GM12878 (cell line): ENCODE results near the gene FITM1. TPM values are rescaled to one million over a fixed set of nuclear protein-coding genes. Genes with fewer than 3 reads are reported as not detected.

ENCODE experiments used
- ATAC-seq: fragments of 200-7000 bp; cut with Tn5 transposase; 3 replicates; pipeline ENCODE4 v1.9.1; 2020; ENCODE audit warnings: mild to moderate bottlenecking, moderate library complexity
- BruUV-seq: library from RNA; stranded (reverse); fragments of 400-500 nt; replicated peaks from 2 replicates; lab custom pipeline; 2021; lab: Mats Ljungman, UMichigan
- CTCF ChIA-PET: fragments of 300-600 bp; sonication (Branson Sonifier 250); formaldehyde crosslinking; extraction: SDS; loops from one replicate; lab custom pipeline; 2021; ENCODE audit warnings: inconsistent platforms; lab: Yijun Ruan, JAX
- POLR2A ChIA-PET: fragments of 350-600 bp; formaldehyde crosslinking; extraction: SDS; loops from one replicate; lab custom pipeline; 2021; ENCODE audit warnings: inconsistent platforms; lab: Charles Lee
- RAD21 ChIA-PET: fragments of 300-600 bp; sonication (Branson Sonifier 250); formaldehyde crosslinking; loops from one replicate; lab custom pipeline; 2023; ENCODE audit warnings: antibody characterized with exemption; ENCODE audit not compliant: unreplicated experiment; lab: Charles Lee
- SMC1A ChIA-PET: fragments of 300-600 bp; sonication (Branson Sonifier 250); formaldehyde crosslinking; loops from one replicate; lab custom pipeline; 2023; ENCODE audit not compliant: unreplicated experiment, uncharacterized antibody; lab: Charles Lee
- DNase-seq: peaks from one replicate; pipeline ENCODE4 v3.0.0-alpha.2; 2011; ENCODE audit warnings: low read depth, low spot score
- FAIRE-seq: peaks from 3 replicates; lab custom pipeline; 2011; peaks lifted over from hg19 to GRCh38; lab: Jason Lieb, UNC
- H2AFZ ChIP-seq: 2 replicates; pipeline ENCODE4 v1.6.0; 2011; ENCODE audit warnings: low read depth, low read length, control low read depth; ENCODE audit not compliant: control insufficient read depth
- H3K27ac ChIP-seq: 2 replicates; pipeline ENCODE4 v1.5.1; 2011; ENCODE audit warnings: control low read depth; ENCODE audit not compliant: control insufficient read depth, insufficient read depth
- H3K27me3 ChIP-seq, 2 experiments: replicated peaks in 1 of 2; 2 replicates each; pipeline versions ENCODE4 v1.6.0 to v1.6.1; 2011; ENCODE audit warnings: low read length in 1 of 2; ENCODE audit not compliant: control insufficient read depth in 2 of 2, insufficient read depth in 2 of 2
- H3K36me3 ChIP-seq, 2 experiments: 2 replicates each; pipeline ENCODE4 v1.5.1; 2011; ENCODE audit warnings: low read length in 1 of 2; ENCODE audit not compliant: control insufficient read depth in 2 of 2, insufficient read depth in 2 of 2
- H3K4me1 ChIP-seq: 2 replicates; pipeline ENCODE4 v1.6.1; 2011; ENCODE audit warnings: mild to moderate bottlenecking, low read length, moderate library complexity, mixed read lengths; ENCODE audit not compliant: control insufficient read depth, insufficient read depth
- H3K4me2 ChIP-seq: 2 replicates; pipeline ENCODE4 v1.6.0; 2011; ENCODE audit warnings: control low read depth; ENCODE audit not compliant: control insufficient read depth, insufficient read depth
- H3K4me3 ChIP-seq: fragments of 200-600 bp; sonication (generic); 2 replicates; pipeline ENCODE4 v1.5.1; 2016
- H3K79me2 ChIP-seq: 2 replicates; pipeline ENCODE4 v1.6.0; 2011; ENCODE audit warnings: low read length; ENCODE audit not compliant: control insufficient read depth, insufficient read depth
- H3K9ac ChIP-seq: 2 replicates; pipeline ENCODE4 v1.8.0; 2011; ENCODE audit warnings: low read length, control low read depth, mixed read lengths; ENCODE audit not compliant: control insufficient read depth, insufficient read depth
- H3K9me3 ChIP-seq: replicated peaks from 3 replicates; pipeline ENCODE4 v1.5.1; 2011; ENCODE audit warnings: mild to moderate bottlenecking, low read length; ENCODE audit not compliant: control insufficient read depth, insufficient read depth
- H4K20me1 ChIP-seq: 2 replicates; pipeline ENCODE4 v1.6.0; 2011; ENCODE audit not compliant: control insufficient read depth, insufficient read depth
- FOXM1 ChIP-seq: IDR thresholded peaks from 2 replicates; pipeline ENCODE4 v1.6.1; 2012; ENCODE audit warnings: low read depth, mild to moderate bottlenecking, inconsistent platforms, low read length, moderate library complexity
- MTA2 ChIP-seq: fragments of 450-650 bp; IDR thresholded peaks from 2 replicates; pipeline ENCODE4 v1.6.1; 2016; ENCODE audit warnings: low read depth, mild to moderate bottlenecking, moderate library complexity
- MYC ChIP-seq: IDR thresholded peaks from 2 replicates; pipeline ENCODE4 v1.6.1; 2011; ENCODE audit warnings: mild to moderate bottlenecking, low read length, moderate library complexity, inconsistent platforms; ENCODE audit not compliant: insufficient read depth, insufficient replicate concordance, insufficient read length, severe bottlenecking
- NFXL1 ChIP-seq: fragments of 450-650 bp; IDR thresholded peaks from 2 replicates; pipeline ENCODE4 v1.6.1; 2017; ENCODE audit warnings: antibody characterized with exemption, mild to moderate bottlenecking, borderline replicate concordance
- NKRF ChIP-seq: fragments of 450-650 bp; conservative IDR thresholded peaks from 2 replicates; pipeline ENCODE4 v1.6.1; 2017; ENCODE audit warnings: mild to moderate bottlenecking, moderate library complexity
- PAX5 ChIP-seq: IDR thresholded peaks from 2 replicates; pipeline ENCODE4 v1.6.1; 2011; ENCODE audit warnings: low read depth, low read length, borderline replicate concordance
- POLR2A ChIP-seq: IDR thresholded peaks from 2 replicates; pipeline ENCODE4 v1.6.1; 2011; ENCODE audit warnings: low read depth, mild to moderate bottlenecking, low read length
- WGBS: methylation state at CpG from one replicate; pipeline ENCODE4 v1.1.6; 2016; ENCODE audit warnings: low lambda C conversion rate; ENCODE audit not compliant: insufficient replicate concordance, insufficient coverage; ENCODE audit errors: missing lambda C conversion rate; 5-methylcytosine and 5-hydroxymethylcytosine counted together
- in situ Hi-C: fragments of 300-500 bp; cut with MboI; formaldehyde crosslinking; loops from 9 replicates; pipeline ENCODE4 v1.14.3; 2018; ENCODE audit warnings: mixed read lengths
- intact Hi-C: fragments of 100-400 bp; cut with micrococcal nuclease; formaldehyde crosslinking; loops from one replicate; pipeline ENCODE4 v1.14.2; 2022; ENCODE audit not compliant: unreplicated experiment
- polyA plus RNA-seq, 11 experiments: library from polyadenylated mRNA; depleted of rRNA in 4 of 11; unstranded in 6 of 11; stranded (reverse) in 5 of 11; fragments of >200 nt; fragmentation: Nextera tagmentation in 4 of 11; fragmentation: Illumina TruSeq in 1 of 11; extraction: Ambion mirVana in 4 of 11; extraction: Trizol in 1 of 11; gene quantifications; 1 replicate in 1 of 11; 2 replicates in 10 of 11; pipeline versions ENCODE4 v1.2.1 to v1.2.3, GENCODE V29; 2011 to 2016; ENCODE audit warnings: inconsistent platforms in 2 of 11, missing spikeins in 2 of 11, low read depth in 1 of 11
- total RNA-seq, 4 experiments: library from RNA; depleted of rRNA in 3 of 4; stranded (reverse); fragments of >200 nt in 3 of 4; fragmentation: Illumina TruSeq in 1 of 4; extraction: Trizol in 1 of 4; gene quantifications; 2 replicates each; pipeline versions ENCODE4 v1.2.1 to v1.2.3, GENCODE V29; 2013 to 2021

FITM1 gene
- total and polyA plus RNA-seq, 10 of the 15 experiments (the other 5 are each of a cell fraction or from before 2014, with no cell fraction given): 0.11 to 1.9 (median 0.45) TPM; not detected in 2

- Histone ChIP-seq H3K4me2 (peak overlapping the region; percentile 92), H3K79me2 (peaks cover 24% of the 10 kb centered on the region), H3K27ac (peak overlapping the region; percentile 94), H3K27me3 (no peaks in the 10 kb centered on the region), H3K4me3 (peak overlapping the region; percentile 96)
- BruUV-seq: TSS peak; percentile 76
- RAD21 ChIA-PET: interaction anchor here (1.1 to 5.8 kb wide), 17 partner anchors 9 to 158 kb away, joined by 3 to 69 read pairs (median 9); partner anchors contain the start of genes CARMIL3, EMC9, IPO4 and IRF9
- DNase-seq: no peak
- intact Hi-C loops: loop anchor here (2.0 kb wide), 1 partner anchor 55 kb away; no protein-coding TSS in a partner anchor
- 0% methylated on average over 14 of the region's 14 CpGs for WGBS
- no peak for ATAC-seq
- TF ChIP-seq PAX5 (no peak), MYC (no peak), FOXM1 (no peak), POLR2A (no peak), MTA2 (no peak), NKRF (peak; percentile 26; the same call in 1 of the 2 replicates), NFXL1 (no peak)
- TF ChIP-seq, all 136 proteins: peak for 1
- ChIA-PET SMC1A (interaction anchor here (0.9 to 7.7 kb wide), 15 partner anchors 10 to 182 kb away, joined by 3 to 70 read pairs (median 7); partner anchors contain the start of genes CHMP4A, IPO4, IRF9 and PCK2), CTCF (interaction anchor here (0.7 to 5.9 kb wide), 18 partner anchors 8 to 1021 kb away, joined by 3 to 39 read pairs (median 7); partner anchors contain the start of genes ACIN1, CIDEB, EMC9 and IRF9), POLR2A (interaction anchor here (0.7 to 17.1 kb wide), 15 partner anchors 10 to 315 kb away, joined by 3 to 276 read pairs (median 7); partner anchors contain the start of genes CARMIL3, CHMP4A, EMC9 and FITM1)
- peak overlapping the region; percentile 82 for H3K9ac ChIP-seq
- H4K20me1 ChIP-seq: no peaks in the 10 kb centered on the region
- H3K4me1 ChIP-seq: peaks cover 5% of the 10 kb centered on the region
- in situ Hi-C loops: loop anchor here (25.0 kb wide), 1 partner anchor 803 kb away; the partner anchor contains the start of genes BCL2L2, PABPN1 and PPP1R3E
- peak overlapping the region; percentile 82 for H2AFZ ChIP-seq
- H3K36me3 ChIP-seq: peaks cover 7 to 23% of the 10 kb centered on the region in 2 experiments
- no peak for FAIRE-seq
- H3K9me3 ChIP-seq: no peaks in the 10 kb centered on the region
Measured at GRCh38 chr14:24115422-24116127, 14.9 kb upstream of the FITM1 start.
